Kidney (tissue), 14 donors: Measurements from ENCODE around the gene KRT84. TPM values are rescaled to one million over a fixed set of nuclear protein-coding genes. Genes with fewer than 3 reads are reported as not detected.

ENCODE experiments used
- DNase-seq, 5 donors: peaks; one replicate each; pipeline ENCODE4 v3.0.0-alpha.2; 2013 to 2020
- FAIRE-seq: peaks from 2 replicates; lab custom pipeline; 2012; peaks lifted over from hg19 to GRCh38; lab: Jason Lieb, UNC
- H3K27ac ChIP-seq, 2 donors: one replicate each; pipeline ENCODE4 v1.7.0; 2013; ENCODE audit warnings: low read depth in 2 of 2, low read length in 2 of 2, inconsistent platforms in 1 of 2
- H3K27me3 ChIP-seq: one replicate; pipeline ENCODE4 v1.7.1; 2013; ENCODE audit warnings: low read length, inconsistent platforms; ENCODE audit not compliant: control insufficient read depth, insufficient read depth
- H3K36me3 ChIP-seq, 3 donors: one replicate each; pipeline versions ENCODE4 v1.7.0 to v1.7.1; 2013; ENCODE audit warnings: low read length in 3 of 3, control low read depth in 1 of 3, inconsistent platforms in 1 of 3; ENCODE audit not compliant: insufficient read depth in 3 of 3, control insufficient read depth in 2 of 3
- H3K4me1 ChIP-seq, 3 donors: one replicate each; pipeline versions ENCODE4 v1.7.0 to v1.7.1; 2013; ENCODE audit warnings: low read length in 3 of 3, inconsistent platforms in 1 of 3, low read depth in 1 of 3; ENCODE audit not compliant: control insufficient read depth in 2 of 3, insufficient read depth in 2 of 3
- H3K4me3 ChIP-seq, 3 donors: one replicate each; pipeline versions ENCODE4 v1.7.0 to v1.8.1; 2013; ENCODE audit warnings: low read length in 3 of 3, control low read depth in 1 of 3, inconsistent platforms in 1 of 3
- H3K9ac ChIP-seq, 3 donors: one replicate each; pipeline versions ENCODE4 v1.7.0 to v1.7.1; 2013; ENCODE audit warnings: low read length in 3 of 3, control low read depth in 1 of 3, inconsistent platforms in 1 of 3
- H3K9me3 ChIP-seq, 3 donors: one replicate each; pipeline versions ENCODE4 v1.7.0 to v1.7.1; 2013; ENCODE audit warnings: low read length in 3 of 3, control low read depth in 1 of 3, inconsistent platforms in 1 of 3; ENCODE audit not compliant: control insufficient read depth in 2 of 3, insufficient read depth in 1 of 3
- CTCF ChIP-seq: IDR thresholded peaks from 3 replicates; pipeline ENCODE4 v1.5.1; 2012; ENCODE audit warnings: mild to moderate bottlenecking, moderate library complexity, borderline replicate concordance; ENCODE audit not compliant: insufficient read depth; ENCODE audit errors: extremely low read depth
- intact Hi-C: fragments of 100-400 bp; cut with DNase I; formaldehyde crosslinking; loops from one replicate; pipeline ENCODE4 v1.11.1; 2022
- polyA plus RNA-seq: library from polyadenylated mRNA; stranded (reverse); fragments of 350-450 nt; fragmentation: Illumina TruSeq; extraction: RNeasy Lipid Tissue Mini Kit (QIAGEN cat#74804); gene quantifications from one replicate; pipeline ENCODE4 v1.2.3, GENCODE V29; 2014; ENCODE audit warnings: low read depth, low replicate concordance; ENCODE audit not compliant: insufficient read depth
- total RNA-seq: library from RNA; stranded (reverse); fragmentation: NEBNext Ultra II Directional; extraction: Animal tissue kit (Norgen Biotek cat#: 25700); gene quantifications from one replicate; pipeline ENCODE4 v1.2.1, GENCODE V29; 2021
- donor health status: control.
- donor health status: control.
- donor health status: control.
- donor health status: control.
- donor health status: control.
- donor health status: DM: yes; HTN: yes; CAD: no.
- donor health status: Normal renal cell carcinoma (clear cell type).

The KRT84 gene
- total and polyA plus RNA-seq, 2 donors from 2014 or later: not detected

GRCh38 chr12:52378091-52378490 is 7.4 kb downstream of the KRT84 start:
- Histone ChIP-seq H3K27me3 (no peaks in the 10 kb centered on the region), H3K4me1 (no peaks in the 10 kb centered on the region), H3K9me3 (peaks cover 0 to 3% (median 0%) of the 10 kb centered on the region in 3 donors), H3K36me3 (no peaks in the 10 kb centered on the region), H3K9ac (no peak overlapping the region), H3K4me3 (no peak overlapping the region), H3K27ac (no peak overlapping the region)
- intact Hi-C loops: loop anchor here (10.0 kb wide), 1 partner anchor 497 kb away; no protein-coding TSS in a partner anchor
- DNase-seq (no peak), FAIRE-seq (no peak)
- no peak for TF ChIP-seq CTCF

GRCh38 chr12:52377266-52377665 is 8.2 kb downstream of the KRT84 start:
- no peak for TF ChIP-seq CTCF
- Histone ChIP-seq H3K9me3 (peaks cover 0 to 3% (median 0%) of the 10 kb centered on the region in 3 donors), H3K27ac (no peak overlapping the region), H3K36me3 (no peaks in the 10 kb centered on the region), H3K4me3 (no peak overlapping the region), H3K27me3 (no peaks in the 10 kb centered on the region), H3K9ac (no peak overlapping the region), H3K4me1 (no peaks in the 10 kb centered on the region)
- DNase-seq: no peak
- no peak for FAIRE-seq
- intact Hi-C loops: loop anchor here (10.0 kb wide), 1 partner anchor 498 kb away; no protein-coding TSS in a partner anchor

DNA sequence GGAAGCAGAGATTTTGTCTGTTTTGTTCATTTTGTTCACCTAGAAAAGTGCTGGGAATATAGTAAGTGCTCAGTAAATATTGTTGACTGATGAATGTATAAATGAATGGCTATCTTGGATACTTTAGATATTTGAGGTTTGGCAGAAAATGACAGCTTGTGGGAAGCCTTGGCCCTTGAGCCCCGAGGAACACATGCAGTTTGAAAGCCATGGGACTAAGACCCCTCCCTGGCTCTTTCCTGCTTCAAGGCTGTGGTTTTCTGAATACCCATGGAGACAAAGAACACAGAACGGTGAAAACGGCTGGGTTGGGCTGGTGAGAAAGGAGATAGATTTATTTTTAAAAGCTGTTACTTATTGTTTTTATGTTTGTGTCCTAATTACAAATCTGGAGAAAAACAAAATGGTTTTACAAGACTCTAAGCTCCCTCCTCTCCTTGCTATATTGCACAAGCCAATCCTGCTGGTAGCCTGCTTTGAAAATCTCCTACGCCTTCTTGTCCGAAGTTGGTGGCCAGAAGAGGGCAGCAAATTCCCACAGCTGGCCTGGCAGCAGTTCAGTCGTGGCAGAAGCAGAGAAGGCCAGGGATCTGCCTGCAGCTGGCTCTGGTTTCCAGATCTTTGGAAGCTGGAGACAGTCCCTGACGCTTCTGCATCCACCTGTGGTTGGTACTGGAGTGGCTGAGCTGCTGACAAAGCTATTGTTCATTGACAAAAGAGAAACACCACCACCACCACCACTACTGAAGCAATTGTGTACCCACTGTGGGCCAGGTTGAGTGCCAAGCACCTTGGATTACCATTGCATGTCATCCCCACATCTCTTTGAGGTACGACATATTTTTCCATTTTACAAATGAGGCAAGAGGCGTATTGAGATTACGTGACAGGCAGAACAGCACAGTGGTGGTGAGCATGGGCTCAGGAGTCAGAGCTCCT is 13.0 kb downstream of the KRT84 start:
- Histone ChIP-seq H3K9ac (no peak overlapping the region), H3K27ac (no peak overlapping the region), H3K4me1 (peaks cover 0 to 11% (median 10%) of the 10 kb centered on the region in 3 donors), H3K4me3 (no peak overlapping the region), H3K9me3 (peaks cover 0 to 3% (median 0%) of the 10 kb centered on the region in 3 donors), H3K36me3 (no peaks in the 10 kb centered on the region), H3K27me3 (no peaks in the 10 kb centered on the region)
- peak; percentile 91 for FAIRE-seq
- peak; percentile 88 to 92 (median 88) for DNase-seq
- TF ChIP-seq CTCF: peak; percentile 93
- intact Hi-C loops: loop anchor here (10.0 kb wide), 1 partner anchor 502 kb away; no protein-coding TSS in a partner anchor
